ENCODE data around the gene HASPIN. TPM values are rescaled to one million over a fixed set of nuclear protein-coding genes. Genes with fewer than 3 reads are reported as not detected.

Gene HASPIN
- total and polyA plus RNA-seq, 2 of the 13 experiments (the other 11 are each of a cell fraction or from before 2014, with no cell fraction given): 2.7 to 8.1 TPM

DNA sequence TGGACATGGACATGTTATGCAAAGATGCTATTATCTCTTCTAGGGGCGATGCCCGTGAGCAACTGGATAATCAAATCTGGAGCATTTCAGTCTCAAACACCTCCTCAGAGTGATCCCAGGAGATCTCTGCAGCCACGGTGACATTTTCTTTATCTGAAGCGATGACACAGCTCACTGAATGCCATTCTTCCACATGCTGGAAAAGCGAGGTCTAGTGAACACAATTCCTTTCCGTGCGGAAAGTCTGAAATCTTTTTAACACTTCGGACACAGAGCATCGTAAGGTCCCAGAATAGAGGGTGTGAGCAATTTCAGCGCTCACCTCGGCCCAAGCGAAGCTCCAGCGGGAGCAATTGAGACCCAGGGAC lies 531 bp upstream of the HASPIN start (continued):
- TF ChIP-seq, protein P1, sequence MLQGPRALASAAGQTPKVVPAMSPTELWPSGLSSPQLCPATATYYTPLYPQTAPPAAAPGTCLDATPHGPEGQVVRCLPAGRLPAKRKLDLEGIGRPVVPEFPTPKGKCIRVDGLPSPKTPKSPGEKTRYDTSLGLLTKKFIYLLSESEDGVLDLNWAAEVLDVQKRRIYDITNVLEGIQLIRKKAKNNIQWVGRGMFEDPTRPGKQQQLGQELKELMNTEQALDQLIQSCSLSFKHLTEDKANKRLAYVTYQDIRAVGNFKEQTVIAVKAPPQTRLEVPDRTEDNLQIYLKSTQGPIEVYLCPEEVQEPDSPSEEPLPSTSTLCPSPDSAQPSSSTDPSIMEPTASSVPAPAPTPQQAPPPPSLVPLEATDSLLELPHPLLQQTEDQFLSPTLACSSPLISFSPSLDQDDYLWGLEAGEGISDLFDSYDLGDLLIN (CRISPR knock-in tag; IDR thresholded peaks at IDR 0.05; ENCODE audit: borderline replicate concordance): no peak
- TF ChIP-seq ZNF232 (CRISPR knock-in tag; IDR thresholded peaks at IDR 0.05; ENCODE audit: borderline replicate concordance) (no peak), MAF1 (CRISPR knock-in tag; IDR thresholded peaks at IDR 0.05; ENCODE audit: borderline replicate concordance) (0 out of 2 replicates have a peak, but pooled peaks have one; percentile 20), YEATS4 (CRISPR knock-in tag; IDR thresholded peaks at IDR 0.05; ENCODE audit: borderline replicate concordance) (no peak), ZEB1 (IDR thresholded peaks at IDR 0.05; ENCODE audit: insufficient replicate concordance, low read depth) (no peak), CREM (IDR thresholded peaks at IDR 0.05) (no peak), CREM (CRISPR knock-in tag; IDR thresholded peaks at IDR 0.05) (no peak), ZNF329 (CRISPR knock-in tag; IDR thresholded peaks at IDR 0.05; ENCODE audit: low read depth) (no peak), ZNF337 (CRISPR knock-in tag; IDR thresholded peaks at IDR 0.05; ENCODE audit: borderline replicate concordance, low read depth) (0 out of 2 replicates have a peak, but pooled peaks have one; percentile 4), ZNF589 (CRISPR knock-in tag; conservative IDR thresholded peaks at IDR 0.05) (no peak), ELF3 (CRISPR knock-in tag; IDR thresholded peaks at IDR 0.05) (no peak), ZNF547 (CRISPR knock-in tag; IDR thresholded peaks at IDR 0.05) (no peak), ZNF747 (CRISPR knock-in tag; IDR thresholded peaks at IDR 0.05; ENCODE audit: borderline replicate concordance) (no peak)
- TF ChIP-seq, protein P2, sequence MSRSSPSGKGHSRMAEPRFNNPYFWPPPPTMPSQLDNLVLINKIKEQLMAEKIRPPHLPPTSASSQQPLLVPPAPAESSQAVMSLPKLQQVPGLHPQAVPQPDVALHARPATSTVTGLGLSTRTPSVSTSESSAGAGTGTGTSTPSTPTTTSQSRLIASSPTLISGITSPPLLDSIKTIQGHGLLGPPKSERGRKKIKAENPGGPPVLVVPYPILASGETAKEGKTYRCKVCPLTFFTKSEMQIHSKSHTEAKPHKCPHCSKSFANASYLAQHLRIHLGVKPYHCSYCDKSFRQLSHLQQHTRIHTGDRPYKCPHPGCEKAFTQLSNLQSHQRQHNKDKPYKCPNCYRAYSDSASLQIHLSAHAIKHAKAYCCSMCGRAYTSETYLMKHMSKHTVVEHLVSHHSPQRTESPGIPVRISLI (CRISPR knock-in tag; IDR thresholded peaks at IDR 0.05; ENCODE audit: borderline replicate concordance): no peak
- TF ChIP-seq, protein P3, sequence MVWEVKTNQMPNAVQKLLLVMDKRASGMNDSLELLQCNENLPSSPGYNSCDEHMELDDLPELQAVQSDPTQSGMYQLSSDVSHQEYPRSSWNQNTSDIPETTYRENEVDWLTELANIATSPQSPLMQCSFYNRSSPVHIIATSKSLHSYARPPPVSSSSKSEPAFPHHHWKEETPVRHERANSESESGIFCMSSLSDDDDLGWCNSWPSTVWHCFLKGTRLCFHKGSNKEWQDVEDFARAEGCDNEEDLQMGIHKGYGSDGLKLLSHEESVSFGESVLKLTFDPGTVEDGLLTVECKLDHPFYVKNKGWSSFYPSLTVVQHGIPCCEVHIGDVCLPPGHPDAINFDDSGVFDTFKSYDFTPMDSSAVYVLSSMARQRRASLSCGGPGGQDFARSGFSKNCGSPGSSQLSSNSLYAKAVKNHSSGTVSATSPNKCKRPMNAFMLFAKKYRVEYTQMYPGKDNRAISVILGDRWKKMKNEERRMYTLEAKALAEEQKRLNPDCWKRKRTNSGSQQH (CRISPR knock-in tag; IDR thresholded peaks at IDR 0.05; ENCODE audit: low read depth): no peak

Measured in HepG2 (cell line).